ENCODE results near the gene CTR9. TPM values are rescaled to one million over a fixed set of nuclear protein-coding genes. Genes with fewer than 3 reads are reported as not detected.
A peak's percentile ranks its signal among the peaks of the same experiment; 100 is the strongest.

CTR9 gene
- total RNA-seq, 1 donor from 2014 or later = 22.4 TPM

GRCh38 chr11:10722307-10722706 is 28.7 kb upstream of the CTR9 start:
- H3K9me3 ChIP-seq (ENCODE audit: control insufficient read depth in 3 of 3, low read length in 3 of 3) = no peaks in the 10 kb centered on the region
- no peak overlapping the region for H3K4me3 ChIP-seq (ENCODE audit: low read length in 3 of 3)
- no peaks in the 10 kb centered on the region for H3K36me3 ChIP-seq (ENCODE audit: control insufficient read depth in 3 of 3, insufficient read depth in 3 of 3, low read length in 3 of 3)
- peaks cover 0 to 3% (median 0%) of the 10 kb centered on the region in 3 donors for H3K27me3 ChIP-seq (ENCODE audit: control insufficient read depth in 3 of 3, insufficient read depth in 3 of 3, low read length in 3 of 3)
- no peaks in the 10 kb centered on the region for H3K4me1 ChIP-seq (ENCODE audit: control insufficient read depth in 3 of 3, insufficient read depth in 3 of 3, low read length in 3 of 3)
- no peak overlapping the region for H3K27ac ChIP-seq (ENCODE audit: low read depth, low read length)
- no peak overlapping the region for H3K9ac ChIP-seq (ENCODE audit: low read depth in 1 of 3, low read length in 3 of 3)

GRCh38 chr11:10725114-10725906 is 25.7 kb upstream of the CTR9 start:
- peaks cover 0 to 3% (median 0%) of the 10 kb centered on the region in 3 donors for H3K27me3 ChIP-seq (ENCODE audit: control insufficient read depth in 3 of 3, insufficient read depth in 3 of 3, low read length in 3 of 3)
- H3K36me3 ChIP-seq (ENCODE audit: control insufficient read depth in 3 of 3, insufficient read depth in 3 of 3, low read length in 3 of 3) = no peaks in the 10 kb centered on the region
- H3K9ac ChIP-seq (ENCODE audit: low read depth in 1 of 3, low read length in 3 of 3) = no peak overlapping the region
- H3K9me3 ChIP-seq (ENCODE audit: control insufficient read depth in 3 of 3, low read length in 3 of 3) = no peaks in the 10 kb centered on the region
- no peaks in the 10 kb centered on the region for H3K4me1 ChIP-seq (ENCODE audit: control insufficient read depth in 3 of 3, insufficient read depth in 3 of 3, low read length in 3 of 3)
- H3K4me3 ChIP-seq (ENCODE audit: low read length in 3 of 3) = no peak overlapping the region
- H3K27ac ChIP-seq (ENCODE audit: low read depth, low read length) = no peak overlapping the region

GRCh38 chr11:10725907-10726253 is 25.2 kb upstream of the CTR9 start:
- Histone ChIP-seq H3K9ac (ENCODE audit: low read depth in 1 of 3, low read length in 3 of 3) (no peak overlapping the region), H3K4me3 (ENCODE audit: low read length in 3 of 3) (no peak overlapping the region), H3K27ac (ENCODE audit: low read depth, low read length) (no peak overlapping the region)

GRCh38 chr11:10727146-10727851 is 23.7 kb upstream of the CTR9 start:
- H3K27ac ChIP-seq (ENCODE audit: low read depth, low read length) = no peak overlapping the region
- H3K27me3 ChIP-seq (ENCODE audit: control insufficient read depth in 3 of 3, insufficient read depth in 3 of 3, low read length in 3 of 3) = no peaks in the 10 kb centered on the region

More at GRCh38 chr11:10725907-10726253, 25.2 kb upstream of the CTR9 start:
- H3K9me3 ChIP-seq (ENCODE audit: control insufficient read depth in 3 of 3, low read length in 3 of 3) = no peaks in the 10 kb centered on the region
- no peaks in the 10 kb centered on the region for H3K4me1 ChIP-seq (ENCODE audit: control insufficient read depth in 3 of 3, insufficient read depth in 3 of 3, low read length in 3 of 3)
- no peaks in the 10 kb centered on the region for H3K36me3 ChIP-seq (ENCODE audit: control insufficient read depth in 3 of 3, insufficient read depth in 3 of 3, low read length in 3 of 3)
- peaks cover 0 to 3% (median 0%) of the 10 kb centered on the region in 3 donors for H3K27me3 ChIP-seq (ENCODE audit: control insufficient read depth in 3 of 3, insufficient read depth in 3 of 3, low read length in 3 of 3)

GRCh38 chr11:10728154-10728553 is 22.9 kb upstream of the CTR9 start:
- Histone ChIP-seq H3K4me3 (ENCODE audit: low read length in 3 of 3) (no peak overlapping the region), H3K9me3 (ENCODE audit: control insufficient read depth in 3 of 3, low read length in 3 of 3) (no peaks in the 10 kb centered on the region), H3K27ac (ENCODE audit: low read depth, low read length) (no peak overlapping the region), H3K27me3 (ENCODE audit: control insufficient read depth in 3 of 3, insufficient read depth in 3 of 3, low read length in 3 of 3) (no peaks in the 10 kb centered on the region), H3K36me3 (ENCODE audit: control insufficient read depth in 3 of 3, insufficient read depth in 3 of 3, low read length in 3 of 3) (no peaks in the 10 kb centered on the region), H3K4me1 (ENCODE audit: control insufficient read depth in 3 of 3, insufficient read depth in 3 of 3, low read length in 3 of 3) (no peaks in the 10 kb centered on the region), H3K9ac (ENCODE audit: low read depth in 1 of 3, low read length in 3 of 3) (no peak overlapping the region)

More at GRCh38 chr11:10727146-10727851, 23.7 kb upstream of the CTR9 start:
- H3K36me3 ChIP-seq (ENCODE audit: control insufficient read depth in 3 of 3, insufficient read depth in 3 of 3, low read length in 3 of 3) = no peaks in the 10 kb centered on the region
- H3K4me1 ChIP-seq (ENCODE audit: control insufficient read depth in 3 of 3, insufficient read depth in 3 of 3, low read length in 3 of 3) = no peaks in the 10 kb centered on the region
- no peaks in the 10 kb centered on the region for H3K9me3 ChIP-seq (ENCODE audit: control insufficient read depth in 3 of 3, low read length in 3 of 3)
- H3K4me3 ChIP-seq (ENCODE audit: low read length in 3 of 3) = no peak overlapping the region
- no peak overlapping the region for H3K9ac ChIP-seq (ENCODE audit: low read depth in 1 of 3, low read length in 3 of 3)

- Histone ChIP-seq H3K9me3 (ENCODE audit: control insufficient read depth in 3 of 3, low read length in 3 of 3) (no peaks in the 10 kb centered on the region), H3K36me3 (ENCODE audit: control insufficient read depth in 3 of 3, insufficient read depth in 3 of 3, low read length in 3 of 3) (no peaks in the 10 kb centered on the region), H3K9ac (ENCODE audit: low read depth in 1 of 3, low read length in 3 of 3) (no peak overlapping the region), H3K27me3 (ENCODE audit: control insufficient read depth in 3 of 3, insufficient read depth in 3 of 3, low read length in 3 of 3) (no peaks in the 10 kb centered on the region), H3K4me3 (ENCODE audit: low read length in 3 of 3) (no peak overlapping the region), H3K27ac (ENCODE audit: low read depth, low read length) (no peak overlapping the region), H3K4me1 (ENCODE audit: control insufficient read depth in 3 of 3, insufficient read depth in 3 of 3, low read length in 3 of 3) (peaks cover 0 to 3% (median 2%) of the 10 kb centered on the region in 3 donors)
These were observed 22.1 kb upstream of the CTR9 start for GRCh38 chr11:10728789-10729472.

- no peaks in the 10 kb centered on the region for H3K9me3 ChIP-seq (ENCODE audit: control insufficient read depth in 3 of 3, low read length in 3 of 3)
- H3K36me3 ChIP-seq (ENCODE audit: control insufficient read depth in 3 of 3, insufficient read depth in 3 of 3, low read length in 3 of 3) = no peaks in the 10 kb centered on the region
- no peaks in the 10 kb centered on the region for H3K27me3 ChIP-seq (ENCODE audit: control insufficient read depth in 3 of 3, insufficient read depth in 3 of 3, low read length in 3 of 3)
- H3K9ac ChIP-seq (ENCODE audit: low read depth in 1 of 3, low read length in 3 of 3) = no peak overlapping the region
- no peak overlapping the region for H3K27ac ChIP-seq (ENCODE audit: low read depth, low read length)
- no peak overlapping the region for H3K4me3 ChIP-seq (ENCODE audit: low read length in 3 of 3)
- peaks cover 4 to 8% (median 5%) of the 10 kb centered on the region in 3 donors for H3K4me1 ChIP-seq (ENCODE audit: control insufficient read depth in 3 of 3, insufficient read depth in 3 of 3, low read length in 3 of 3)
These were observed 20.9 kb upstream of the CTR9 start for GRCh38 chr11:10730151-10730550.

GRCh38 chr11:10731064-10731680 is 19.9 kb upstream of the CTR9 start:
- H3K4me3 ChIP-seq (ENCODE audit: low read length in 3 of 3) = no peak overlapping the region
- no peaks in the 10 kb centered on the region for H3K27me3 ChIP-seq (ENCODE audit: control insufficient read depth in 3 of 3, insufficient read depth in 3 of 3, low read length in 3 of 3)
- no peak overlapping the region for H3K9ac ChIP-seq (ENCODE audit: low read depth in 1 of 3, low read length in 3 of 3)
- H3K4me1 ChIP-seq (ENCODE audit: control insufficient read depth in 3 of 3, insufficient read depth in 3 of 3, low read length in 3 of 3) = peaks cover 10 to 13% (median 12%) of the 10 kb centered on the region in 3 donors
- H3K9me3 ChIP-seq (ENCODE audit: control insufficient read depth in 3 of 3, low read length in 3 of 3) = no peaks in the 10 kb centered on the region
- no peak overlapping the region for H3K27ac ChIP-seq (ENCODE audit: low read depth, low read length)
- no peaks in the 10 kb centered on the region for H3K36me3 ChIP-seq (ENCODE audit: control insufficient read depth in 3 of 3, insufficient read depth in 3 of 3, low read length in 3 of 3)

GRCh38 chr11:10735481-10736475 is 15.3 kb upstream of the CTR9 start:
- Histone ChIP-seq H3K27me3 (ENCODE audit: control insufficient read depth in 3 of 3, insufficient read depth in 3 of 3, low read length in 3 of 3) (no peaks in the 10 kb centered on the region), H3K4me1 (ENCODE audit: control insufficient read depth in 3 of 3, insufficient read depth in 3 of 3, low read length in 3 of 3) (peaks cover 10 to 13% (median 13%) of the 10 kb centered on the region in 3 donors), H3K9ac (ENCODE audit: low read depth in 1 of 3, low read length in 3 of 3) (peak overlapping the region; percentile 74 to 81 (median 79)), H3K4me3 (ENCODE audit: low read length in 3 of 3) (peak overlapping the region; percentile 57 to 68 (median 66)), H3K36me3 (ENCODE audit: control insufficient read depth in 3 of 3, insufficient read depth in 3 of 3, low read length in 3 of 3) (no peaks in the 10 kb centered on the region), H3K27ac (ENCODE audit: low read depth, low read length) (peak overlapping the region; percentile 74), H3K9me3 (ENCODE audit: control insufficient read depth in 3 of 3, low read length in 3 of 3) (no peaks in the 10 kb centered on the region)

Measured in skeletal muscle tissue (tissue), 4 donors.